Endothelial cell of umbilical vein (primary cell): ENCODE measurements around the gene ANO9. TPM values are rescaled to one million over a fixed set of nuclear protein-coding genes. Genes with fewer than 3 reads are reported as not detected.

Experiments
- BruUV-seq: library from RNA; stranded (reverse); fragments of 400-500 nt; replicated peaks from 2 replicates; lab custom pipeline; 2021; lab: Mats Ljungman, UMichigan
- CTCF ChIA-PET: fragments of 300-600, 350-600 bp; sonication (Branson Sonifier 250); formaldehyde crosslinking; loops from one replicate; lab custom pipeline; 2021; ENCODE audit warnings: antibody characterized with exemption, inconsistent platforms; lab: Charles Lee
- POLR2A ChIA-PET: fragments of 300-600, 350-600 bp; sonication (Branson Sonifier 250); formaldehyde crosslinking; loops from one replicate; lab custom pipeline; 2021; ENCODE audit warnings: antibody characterized with exemption, inconsistent platforms; lab: Charles Lee
- DNase-seq: peaks from one replicate; pipeline ENCODE4 v3.0.0-alpha.2; 2011; ENCODE audit warnings: low read depth, low spot score
- FAIRE-seq: peaks from 2 replicates; lab custom pipeline; 2011; peaks lifted over from hg19 to GRCh38; lab: Jason Lieb, UNC
- H2AFZ ChIP-seq: 2 replicates; pipeline ENCODE4 v1.6.0; 2012; ENCODE audit warnings: low read depth, low read length, control low read depth, inconsistent platforms
- H3K27ac ChIP-seq: 2 replicates; pipeline ENCODE4 v1.5.1; 2011; ENCODE audit warnings: low read depth, mild to moderate bottlenecking, control low read depth, low read length, moderate library complexity; ENCODE audit not compliant: insufficient read depth
- H3K27me3 ChIP-seq, 2 experiments: 2 replicates each; pipeline versions ENCODE4 v1.6.0 to v1.6.1; 2011; ENCODE audit warnings: low read length in 2 of 2, mixed read lengths in 1 of 2; ENCODE audit not compliant: control insufficient read depth in 2 of 2, insufficient read depth in 2 of 2
- H3K36me3 ChIP-seq, 2 experiments: 2 replicates in 1 of 2; 3 replicates in 1 of 2; pipeline ENCODE4 v1.5.1; 2011; ENCODE audit warnings: low read length in 2 of 2, mild to moderate bottlenecking in 1 of 2, moderate library complexity in 1 of 2; ENCODE audit not compliant: control insufficient read depth in 2 of 2, insufficient read depth in 2 of 2; ENCODE audit errors: extremely low read depth in 1 of 2
- H3K4me1 ChIP-seq: 3 replicates; pipeline ENCODE4 v1.5.1; 2011; ENCODE audit warnings: mild to moderate bottlenecking, low read length; ENCODE audit not compliant: control insufficient read depth, insufficient read depth; ENCODE audit errors: extremely low read depth
- H3K4me2 ChIP-seq: 2 replicates; pipeline ENCODE4 v1.6.1; 2011; ENCODE audit warnings: low read length, control low read depth, mixed read lengths; ENCODE audit not compliant: insufficient read depth
- H3K4me3 ChIP-seq, 3 experiments: fragments of 200-600 bp in 1 of 3; sonication (generic), shearing (Covaris generic) in 1 of 3; replicated peaks in 1 of 3; 2 replicates each; pipeline ENCODE4 v1.5.1; 2011 to 2016; ENCODE audit warnings: control low read depth in 3 of 3, low read length in 3 of 3, mild to moderate bottlenecking in 2 of 3, inconsistent platforms in 1 of 3, low read depth in 1 of 3, moderate library complexity in 1 of 3; ENCODE audit not compliant: insufficient read depth in 1 of 3
- H3K79me2 ChIP-seq: 2 replicates; pipeline ENCODE4 v1.6.0; 2012; ENCODE audit warnings: low read length, inconsistent platforms; ENCODE audit not compliant: control insufficient read depth, insufficient read depth
- H3K9ac ChIP-seq: replicated peaks from 2 replicates; pipeline ENCODE3; 2011; ENCODE audit warnings: low read length, control low read depth; ENCODE audit not compliant: insufficient read depth; ENCODE audit errors: extremely low read depth
- H3K9me1 ChIP-seq: replicated peaks from 3 replicates; pipeline ENCODE4 v1.6.0; 2011; ENCODE audit warnings: mild to moderate bottlenecking, low read length; ENCODE audit not compliant: control insufficient read depth, insufficient read depth; ENCODE audit errors: extremely low read depth
- H3K9me3 ChIP-seq: replicated peaks from 2 replicates; pipeline ENCODE4 v1.5.1; 2012; ENCODE audit warnings: low read length, inconsistent platforms; ENCODE audit not compliant: control insufficient read depth, insufficient read depth
- H4K20me1 ChIP-seq: replicated peaks from 2 replicates; pipeline ENCODE3; 2011; ENCODE audit warnings: mild to moderate bottlenecking, low read length; ENCODE audit not compliant: control insufficient read depth, insufficient read depth; ENCODE audit errors: extremely low read depth
- EZH2 ChIP-seq: IDR thresholded peaks from 2 replicates; pipeline ENCODE4 v1.6.1; 2012; ENCODE audit warnings: borderline replicate concordance, low read depth, mild to moderate bottlenecking, moderate library complexity, low read length, inconsistent platforms; ENCODE audit not compliant: severe bottlenecking
- GATA2 ChIP-seq: IDR thresholded peaks from 2 replicates; pipeline ENCODE4 v1.7.0; 2011; ENCODE audit warnings: low read depth, mild to moderate bottlenecking, moderate library complexity, mixed read lengths, low read length; ENCODE audit not compliant: insufficient read length, insufficient read depth
- JUN ChIP-seq: IDR thresholded peaks from 2 replicates; pipeline ENCODE4 v1.6.1; 2011; ENCODE audit warnings: borderline replicate concordance, low read depth; ENCODE audit not compliant: insufficient read length, insufficient read depth
- MYC ChIP-seq: IDR thresholded peaks from one replicate; pipeline ENCODE4 v1.6.1; 2011; ENCODE audit warnings: mild to moderate bottlenecking, low read depth, low read length
- POLR2AphosphoS5 ChIP-seq: IDR thresholded peaks from 2 replicates; pipeline ENCODE4 v1.6.1; 2012; ENCODE audit warnings: low read depth, mild to moderate bottlenecking, control low read depth, low read length, moderate library complexity; ENCODE audit not compliant: insufficient read depth
- dilution Hi-C: fragments of 300-500 bp; cut with MboI; formaldehyde crosslinking; loops from one replicate; pipeline ENCODE4 v1.15.0; 2019; ENCODE audit warnings: low sequenced_read_pairs; ENCODE audit not compliant: extremely low pct_ligation_motif_present
- intact Hi-C: fragments of 100-400 bp; cut with micrococcal nuclease; formaldehyde crosslinking; loops from one replicate; pipeline ENCODE4 v1.10.0; 2022
- polyA plus RNA-seq, 4 experiments: library from polyadenylated mRNA; depleted of rRNA in 3 of 4; stranded (reverse) in 3 of 4; unstranded in 1 of 4; fragments of >200 nt; gene quantifications; 2 replicates each; pipeline versions ENCODE4 v1.2.1 to v1.2.3, GENCODE V29; 2011 to 2012; ENCODE audit warnings: missing spikeins in 1 of 4
- total RNA-seq: library from RNA; stranded (reverse); gene quantifications from 2 replicates; pipeline ENCODE4 v1.2.3, GENCODE V29; 2021
- TF ChIP-seq, protein P1 (sequence below), 2 donors: IDR thresholded peaks; 1 replicate in 1 of 2; 2 replicates in 1 of 2; pipeline ENCODE4 v1.5.1; 2011; ENCODE audit warnings: low read length in 2 of 2, mild to moderate bottlenecking in 2 of 2, moderate library complexity in 2 of 2, control low read depth in 1 of 2, inconsistent platforms in 1 of 2, low read depth in 1 of 2; ENCODE audit not compliant: insufficient read depth in 1 of 2; ENCODE audit errors: extremely low read depth in 1 of 2
- TF ChIP-seq, protein P2 (sequence below): IDR thresholded peaks from 2 replicates; pipeline ENCODE4 v1.6.1; 2011; ENCODE audit not compliant: insufficient read depth, insufficient read length

The ANO9 gene
- total and polyA plus RNA-seq, 2 donors (not counting 3 experiments of a cell fraction or from before 2014, with no cell fraction given) = 0.23 TPM; not detected in 1

DNA sequence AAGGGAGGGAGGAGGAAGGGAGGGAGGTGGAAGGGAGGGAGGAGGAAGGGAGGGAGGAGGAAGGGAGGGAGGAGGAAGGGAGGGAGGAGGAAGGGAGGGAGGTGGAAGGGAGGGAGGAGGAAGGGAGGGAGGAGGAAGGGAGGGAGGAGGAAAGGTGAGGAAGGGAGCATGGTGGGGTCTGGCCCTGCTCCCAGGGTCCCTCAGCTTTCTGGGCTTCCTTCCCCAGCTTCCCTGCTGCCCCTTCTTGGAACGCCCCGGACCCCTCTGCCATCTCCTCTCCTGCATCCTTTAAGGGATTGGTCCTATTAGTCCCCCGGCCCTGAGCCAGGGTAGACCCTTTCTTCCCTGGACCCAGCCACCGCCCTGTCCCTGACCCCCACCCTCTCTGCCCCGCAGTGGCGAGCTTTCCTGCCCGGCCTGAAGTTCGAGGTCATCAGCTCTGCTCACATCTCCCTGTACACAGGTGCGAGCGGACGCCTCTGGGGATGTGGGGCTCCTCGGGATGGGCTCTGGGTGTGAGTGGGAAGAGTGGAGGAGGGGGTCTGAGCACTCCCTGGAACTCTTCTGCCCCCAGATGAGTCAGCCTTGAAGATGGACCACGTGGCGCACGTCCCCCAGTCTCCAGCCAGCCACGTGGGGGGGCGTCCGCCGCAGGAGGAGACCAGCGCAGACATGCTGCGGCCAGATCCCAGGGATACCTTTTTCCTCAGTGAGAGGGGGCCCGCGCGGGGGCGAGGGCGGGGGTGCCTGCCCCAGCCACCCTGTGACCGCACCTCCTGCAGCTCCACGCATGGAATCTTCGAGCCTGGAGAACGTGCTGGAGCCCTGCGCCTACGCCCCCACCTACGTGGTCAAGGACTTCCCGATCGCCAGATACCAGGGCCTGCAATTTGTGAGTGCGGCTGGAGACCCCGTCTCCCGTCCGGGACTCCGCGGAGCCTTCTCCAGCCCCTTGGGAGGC is 66.5 kb downstream of the ANO9 start:
- Histone ChIP-seq H3K4me1 (no peaks in the 10 kb centered on the region), H3K9ac (no peak overlapping the region), H3K36me3 (no peaks in the 10 kb centered on the region), H4K20me1 (no peaks in the 10 kb centered on the region), H3K27ac (no peak overlapping the region), H3K9me3 (no peaks in the 10 kb centered on the region), H3K4me3 (no peak overlapping the region), H2AFZ (no peak overlapping the region), H3K79me2 (no peaks in the 10 kb centered on the region), H3K27me3 (peaks cover under 1 to 3% of the 10 kb centered on the region in 2 experiments), H3K9me1 (no peaks in the 10 kb centered on the region), H3K4me2 (no peak overlapping the region)
- POLR2A ChIA-PET = no interaction called here
- no TSS peak for BruUV-seq
- FAIRE-seq (no peak), DNase-seq (no peak)
- dilution Hi-C loops = no loop called here
- intact Hi-C loops = no loop called here
- CTCF ChIA-PET = no interaction called here
- TF ChIP-seq JUN (no peak), GATA2 (no peak), MYC (no peak), EZH2 (no peak), POLR2AphosphoS5 (no peak)
- TF ChIP-seq, protein P1, sequence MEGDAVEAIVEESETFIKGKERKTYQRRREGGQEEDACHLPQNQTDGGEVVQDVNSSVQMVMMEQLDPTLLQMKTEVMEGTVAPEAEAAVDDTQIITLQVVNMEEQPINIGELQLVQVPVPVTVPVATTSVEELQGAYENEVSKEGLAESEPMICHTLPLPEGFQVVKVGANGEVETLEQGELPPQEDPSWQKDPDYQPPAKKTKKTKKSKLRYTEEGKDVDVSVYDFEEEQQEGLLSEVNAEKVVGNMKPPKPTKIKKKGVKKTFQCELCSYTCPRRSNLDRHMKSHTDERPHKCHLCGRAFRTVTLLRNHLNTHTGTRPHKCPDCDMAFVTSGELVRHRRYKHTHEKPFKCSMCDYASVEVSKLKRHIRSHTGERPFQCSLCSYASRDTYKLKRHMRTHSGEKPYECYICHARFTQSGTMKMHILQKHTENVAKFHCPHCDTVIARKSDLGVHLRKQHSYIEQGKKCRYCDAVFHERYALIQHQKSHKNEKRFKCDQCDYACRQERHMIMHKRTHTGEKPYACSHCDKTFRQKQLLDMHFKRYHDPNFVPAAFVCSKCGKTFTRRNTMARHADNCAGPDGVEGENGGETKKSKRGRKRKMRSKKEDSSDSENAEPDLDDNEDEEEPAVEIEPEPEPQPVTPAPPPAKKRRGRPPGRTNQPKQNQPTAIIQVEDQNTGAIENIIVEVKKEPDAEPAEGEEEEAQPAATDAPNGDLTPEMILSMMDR (IDR thresholded peaks at IDR 0.05; ENCODE audit: extremely low read depth in 1 of 2, insufficient read depth in 1 of 2, low read depth in 1 of 2, low read length in 2 of 2) = no peak
- TF ChIP-seq, protein P2, sequence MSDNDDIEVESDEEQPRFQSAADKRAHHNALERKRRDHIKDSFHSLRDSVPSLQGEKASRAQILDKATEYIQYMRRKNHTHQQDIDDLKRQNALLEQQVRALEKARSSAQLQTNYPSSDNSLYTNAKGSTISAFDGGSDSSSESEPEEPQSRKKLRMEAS = no peak
